ENCODE measurements around the gene C4A.
A peak's percentile ranks its signal among the peaks of the same experiment; 100 is the strongest.
"Not testable (repeated sequence)": the region's sequence is repeated elsewhere in the genome, so short reads cannot be mapped to it uniquely, and the experiment has no call there.

C4A gene

GRCh38 chr6:31981744-31982143 is at the start of gene C4A:
TSS of gene C4A (plus strand) at chr6:31982057. CDS start at chr6:31982108, 51 bp downstream.
- not testable (repeated sequence) for DNase-seq

GRCh38 chr6:31932137-31932536 is 49.7 kb upstream of the C4A start:
- not testable (repeated sequence) for DNase-seq

GRCh38 chr6:31933537-31933936 is 48.3 kb upstream of the C4A start:
- no peak for DNase-seq

- DNase-seq = no peak
Observed at GRCh38 chr6:31935021-31935420, 46.8 kb upstream of the C4A start.

- no peak for DNase-seq
Observed at GRCh38 chr6:31935823-31936222, 46.0 kb upstream of the C4A start.

- DNase-seq = no peak
Observed at GRCh38 chr6:31940256-31940664, 41.6 kb upstream of the C4A start.

- DNase-seq = no peak
Observed at GRCh38 chr6:31943742-31944141, 38.1 kb upstream of the C4A start.

- DNase-seq = no peak
Observed at GRCh38 chr6:31945154-31945506, 36.7 kb upstream of the C4A start.

GRCh38 chr6:31945507-31946369 is 36.1 kb upstream of the C4A start, which contains the start of gene CFB:
TSS of gene CFB (plus strand) at chr6:31946095. CDS start at chr6:31946222, 127 bp downstream.
- no peak for DNase-seq

GRCh38 chr6:31946370-31946885 is 35.4 kb upstream of the C4A start:
- no peak for DNase-seq

GRCh38 chr6:31947070-31947675 is 34.7 kb upstream of the C4A start:
- no peak for DNase-seq

- no peak for DNase-seq
Observed at GRCh38 chr6:31947864-31948263, 34.0 kb upstream of the C4A start.

GRCh38 chr6:31948306-31948705 is 33.6 kb upstream of the C4A start:
- DNase-seq = no peak

- no peak for DNase-seq
Observed at GRCh38 chr6:31948753-31949413, 33.0 kb upstream of the C4A start.

- DNase-seq = no peak
Observed at GRCh38 chr6:31949926-31950548, 31.8 kb upstream of the C4A start.

- DNase-seq = no peak
Observed at GRCh38 chr6:31952140-31952805, 29.6 kb upstream of the C4A start.

GRCh38 chr6:31952890-31953289 is 29.0 kb upstream of the C4A start:
- DNase-seq = no peak

GRCh38 chr6:31954511-31954910 is 27.3 kb upstream of the C4A start:
- DNase-seq = no peak

GRCh38 chr6:31956796-31957195 is 25.1 kb upstream of the C4A start:
- no peak for DNase-seq

GRCh38 chr6:31958412-31958740 is 23.5 kb upstream of the C4A start:
- DNase-seq = no peak

GRCh38 chr6:31958741-31959739 is 22.8 kb upstream of the C4A start, which contains the start of the genes NELFE and SKIC2:
TSS of gene NELFE (minus strand) at chr6:31958971. CDS start at chr6:31958446, 525 bp downstream.
TSS of gene SKIC2 (plus strand) at chr6:31959175. CDS start at chr6:31959193, 18 bp downstream.
- peak; percentile 96 for DNase-seq

Measured in KG1 (cell line).